ENCODE data around the gene TUSC2. TPM values are rescaled to one million over a fixed set of nuclear protein-coding genes. Genes with fewer than 3 reads are reported as not detected.
A peak's percentile ranks its signal among the peaks of the same experiment; 100 is the strongest.

TUSC2 gene
- total RNA-seq, 1 experiment from 2014 or later: 35.3 TPM

DNA sequence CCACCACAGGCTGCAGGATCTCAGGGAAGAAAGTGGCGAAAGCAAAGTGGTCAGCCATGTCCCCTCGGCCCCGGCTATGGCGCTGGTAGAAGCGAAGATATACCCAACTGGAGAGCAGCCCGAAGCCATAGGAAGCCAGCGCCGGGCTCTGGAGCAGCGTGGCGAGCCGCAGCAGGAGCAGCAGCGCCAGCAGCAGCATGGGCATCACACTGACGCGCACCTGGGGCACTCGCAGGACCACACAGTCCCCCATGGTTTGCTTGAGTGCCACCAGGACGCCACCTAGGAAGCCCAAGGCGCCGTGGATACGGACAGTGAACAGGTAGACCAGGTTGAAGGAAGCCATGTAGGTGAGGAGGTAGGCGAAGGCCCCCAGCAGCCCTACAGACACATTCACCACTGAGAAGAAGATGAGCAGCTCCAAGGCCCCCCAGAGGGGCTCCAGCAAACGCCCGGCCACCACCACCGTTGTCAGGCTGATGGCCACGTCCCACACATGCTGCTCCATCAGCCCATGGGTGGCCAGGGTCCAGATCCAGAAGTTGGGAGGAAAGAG, 30.4 kb upstream of the TUSC2 start:
- no TSS peak for BruUV-seq (replicated peaks)
- Histone ChIP-seq H3K36me3 (ENCODE audit: control insufficient read depth, insufficient read depth, low read length) (no peaks in the 10 kb centered on the region), H3K9me3 (ENCODE audit: control insufficient read depth, insufficient read depth, low read depth, low read length) (no peaks in the 10 kb centered on the region), H3K4me1 (ENCODE audit: control insufficient read depth, insufficient read depth, low read length) (peaks cover 14% of the 10 kb centered on the region), H3K27me3 (ENCODE audit: control insufficient read depth, insufficient read depth, low read length) (no peaks in the 10 kb centered on the region), H3K4me3 (ENCODE audit: low read depth in 2 of 2, low read length in 2 of 2) (peak overlapping the region; percentile 71 to 79), H3K27ac (ENCODE audit: low read length) (peak overlapping the region; percentile 81)
- DNase-seq (ENCODE audit: low read depth, low spot score) (no peak), ATAC-seq (no peak)
- ChIA-PET POLR2A (no interaction called here), CTCF (no interaction called here)
- TF ChIP-seq TCF7L2 (IDR thresholded peaks at IDR 0.05; ENCODE audit: low read depth, low read length) (no peak), SIN3A (IDR thresholded peaks at IDR 0.05; ENCODE audit: borderline replicate concordance, insufficient read depth, low read depth, low read length) (0 out of 2 replicates have a peak, but pooled peaks have one; percentile 0)
- in situ Hi-C loops (cut with HindIII; ENCODE audit: low pct_unique_long_range_greater_than_20kb, low sequenced_read_pairs): no loop called here
- intact Hi-C loops (cut with micrococcal nuclease; ENCODE audit: unreplicated experiment): no loop called here

DNA sequence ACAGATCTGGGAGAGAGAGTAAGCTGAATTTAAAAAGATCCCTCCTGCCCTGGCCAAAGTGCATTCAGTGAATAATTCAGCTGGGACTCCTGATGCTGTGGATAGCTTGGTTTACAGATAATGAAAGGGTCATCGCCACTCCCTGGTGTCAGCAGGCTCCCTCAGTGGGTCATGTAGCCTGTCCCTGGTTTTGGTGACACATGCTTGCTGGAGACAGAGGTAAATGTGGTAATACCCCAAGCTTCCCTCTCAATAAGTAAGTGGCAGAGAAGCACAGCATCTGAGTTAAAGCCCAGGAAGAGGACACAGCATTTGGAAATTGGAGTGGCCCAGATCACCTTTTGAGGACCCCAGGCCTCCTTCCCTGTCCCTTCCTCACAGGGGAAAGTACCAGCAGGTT, 29.5 kb upstream of the TUSC2 start:
- in situ Hi-C loops (cut with HindIII; ENCODE audit: low pct_unique_long_range_greater_than_20kb, low sequenced_read_pairs): no loop called here
- POLR2A ChIA-PET: no interaction called here
- Histone ChIP-seq H3K4me1 (ENCODE audit: control insufficient read depth, insufficient read depth, low read length) (peaks cover 14% of the 10 kb centered on the region), H3K9me3 (ENCODE audit: control insufficient read depth, insufficient read depth, low read depth, low read length) (no peaks in the 10 kb centered on the region), H3K27me3 (ENCODE audit: control insufficient read depth, insufficient read depth, low read length) (no peaks in the 10 kb centered on the region), H3K27ac (ENCODE audit: low read length) (peak overlapping the region; percentile 81; the same call in 1 of the 2 replicates), H3K4me3 (ENCODE audit: low read depth in 2 of 2, low read length in 2 of 2) (peak overlapping the region; percentile 71 to 79), H3K36me3 (ENCODE audit: control insufficient read depth, insufficient read depth, low read length) (no peaks in the 10 kb centered on the region)
- intact Hi-C loops (cut with micrococcal nuclease; ENCODE audit: unreplicated experiment): no loop called here
- TF ChIP-seq TCF7L2 (IDR thresholded peaks at IDR 0.05; ENCODE audit: low read depth, low read length) (no peak), CTCF (IDR thresholded peaks at IDR 0.05) (no peak), POLR2AphosphoS5 (IDR thresholded peaks at IDR 0.05; ENCODE audit: low read depth, low read length) (no peak), REST (IDR thresholded peaks at IDR 0.05; ENCODE audit: insufficient read depth in 1 of 2, low read depth in 2 of 2, low read length in 1 of 2) (no peak), SIN3A (IDR thresholded peaks at IDR 0.05; ENCODE audit: borderline replicate concordance, insufficient read depth, low read depth, low read length) (no peak)
- ATAC-seq (no peak), DNase-seq (ENCODE audit: low read depth, low spot score) (no peak)
- CTCF ChIA-PET: interaction anchor here (0.6 to 2.0 kb wide), 3 partner anchors 9 to 206 kb away, joined by 3 to 12 read pairs (median 5); no protein-coding TSS in a partner anchor
- BruUV-seq (replicated peaks): TSS peak; percentile 77

DNA sequence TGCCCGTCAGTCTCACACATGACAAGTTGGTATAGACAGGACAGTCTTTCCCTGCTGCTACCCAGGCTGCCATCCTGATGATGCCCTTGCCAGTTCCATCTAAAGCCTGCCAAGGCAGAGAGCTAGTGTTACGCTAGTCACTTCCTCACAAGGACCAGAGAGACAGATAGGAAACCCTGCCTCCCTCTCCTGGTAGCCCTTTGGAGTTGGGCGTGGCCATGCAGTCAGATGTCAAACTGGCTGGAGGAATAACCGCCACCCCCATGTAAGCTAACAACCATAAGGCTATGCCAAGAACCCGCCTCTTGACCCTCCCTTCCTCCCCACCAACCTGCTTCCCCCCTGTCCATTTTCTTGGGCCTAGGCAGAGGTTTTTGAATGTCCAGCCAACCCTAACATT, 28.5 kb upstream of the TUSC2 start:
- DNase-seq (ENCODE audit: low read depth, low spot score) (no peak), ATAC-seq (no peak)
- no TSS peak for BruUV-seq (replicated peaks)
- peak overlapping the region; percentile 71 to 79 for H3K4me3 ChIP-seq (ENCODE audit: low read depth in 2 of 2, low read length in 2 of 2)
- H3K27me3 ChIP-seq (ENCODE audit: control insufficient read depth, insufficient read depth, low read length): no peaks in the 10 kb centered on the region
- intact Hi-C loops (cut with micrococcal nuclease; ENCODE audit: unreplicated experiment) (no loop called here), in situ Hi-C loops (cut with HindIII; ENCODE audit: low pct_unique_long_range_greater_than_20kb, low sequenced_read_pairs) (no loop called here)
- H3K9me3 ChIP-seq (ENCODE audit: control insufficient read depth, insufficient read depth, low read depth, low read length): no peaks in the 10 kb centered on the region
- ChIA-PET POLR2A (no interaction called here), CTCF (interaction anchor here (0.6 to 2.0 kb wide), 2 partner anchors 9 to 14 kb away, joined by 5 to 12 read pairs; no protein-coding TSS in a partner anchor)
- no peaks in the 10 kb centered on the region for H3K36me3 ChIP-seq (ENCODE audit: control insufficient read depth, insufficient read depth, low read length)
- peaks cover 16% of the 10 kb centered on the region for H3K4me1 ChIP-seq (ENCODE audit: control insufficient read depth, insufficient read depth, low read length)
- no peak overlapping the region for H3K27ac ChIP-seq (ENCODE audit: low read length)
- TF ChIP-seq SIN3A (IDR thresholded peaks at IDR 0.05; ENCODE audit: borderline replicate concordance, insufficient read depth, low read depth, low read length): no peak
- no peak for TF ChIP-seq POLR2AphosphoS5 (IDR thresholded peaks at IDR 0.05; ENCODE audit: low read depth, low read length)
- no peak for TF ChIP-seq CTCF (IDR thresholded peaks at IDR 0.05)
- no peak for TF ChIP-seq REST (IDR thresholded peaks at IDR 0.05; ENCODE audit: insufficient read depth in 1 of 2, low read depth in 2 of 2, low read length in 1 of 2)
- TF ChIP-seq TCF7L2 (IDR thresholded peaks at IDR 0.05; ENCODE audit: low read depth, low read length): no peak

Measured in Panc1 (cell line).